ENCODE results near the gene ARHGAP26. TPM values are rescaled to one million over a fixed set of nuclear protein-coding genes. Genes with fewer than 3 reads are reported as not detected.
A peak's percentile ranks its signal among the peaks of the same experiment; 100 is the strongest.

Gene ARHGAP26
- total RNA-seq, 1 experiment from 2014 or later = 34.5 TPM

GRCh38 chr5:142894749-142895148 is 124.6 kb downstream of the ARHGAP26 start:
- RAD21 ChIA-PET (ENCODE audit: low non-redundant PET in 1 of 2, low total read pairs in 2 of 2, uncharacterized antibody in 2 of 2, unreplicated experiment in 2 of 2) = no interaction called here
- Histone ChIP-seq H3K9ac (ENCODE audit: low read length) (no peak overlapping the region), H3K27me3 (ENCODE audit: insufficient read depth, low read length) (no peaks in the 10 kb centered on the region), H3K4me2 (ENCODE audit: low read length) (peak overlapping the region; percentile 31; the same call in 1 of the 2 replicates), H3K4me1 (ENCODE audit: control insufficient read depth in 1 of 2, insufficient read depth in 2 of 2, low read length in 2 of 2) (peaks cover 21 to 43% of the 10 kb centered on the region in 2 experiments), H3K9me3 (ENCODE audit: control insufficient read depth in 1 of 2, insufficient read depth in 1 of 2, low read depth in 1 of 2, low read length in 2 of 2) (no peaks in the 10 kb centered on the region), H4K20me1 (ENCODE audit: insufficient read depth) (no peaks in the 10 kb centered on the region), H3K4me3 (replicated peaks in 1 of 2; ENCODE audit: low read depth in 1 of 2, low read length in 2 of 2) (no peak overlapping the region), H3K36me3 (ENCODE audit: control insufficient read depth in 1 of 2, insufficient read depth in 2 of 2, low read length in 2 of 2) (no peaks in the 10 kb centered on the region), H3K79me2 (ENCODE audit: insufficient read depth, low read length) (no peaks in the 10 kb centered on the region), H3K9me2 (ENCODE audit: insufficient read depth) (no peaks in the 10 kb centered on the region), H3K27ac (ENCODE audit: low read depth, low read length) (no peak overlapping the region), H2AFZ (ENCODE audit: low read depth, low read length, poor library complexity, severe bottlenecking) (no peak overlapping the region)
- POLR2A ChIA-PET = no interaction called here
- intact Hi-C loops (cut with micrococcal nuclease) = no loop called here
- TF ChIP-seq CTCF (IDR thresholded peaks at IDR 0.05 in 2 of 3, conservative IDR thresholded peaks at IDR 0.05 in 1 of 3; ENCODE audit: borderline replicate concordance in 1 of 3, insufficient read depth in 1 of 3, low read depth in 2 of 3, low read length in 2 of 3) = no peak
- TF ChIP-seq JUND (IDR thresholded peaks at IDR 0.05) = no peak
- no peak for TF ChIP-seq RAD21 (IDR thresholded peaks at IDR 0.05; ENCODE audit: low read depth)
- no peak for TF ChIP-seq POLR2AphosphoS5 (IDR thresholded peaks at IDR 0.05; ENCODE audit: low read depth, low read length)
- no peak for TF ChIP-seq POLR2A (IDR thresholded peaks at IDR 0.05; ENCODE audit: borderline replicate concordance, extremely low read depth, insufficient read depth, insufficient read length)
- no peak for TF ChIP-seq EGR1 (IDR thresholded peaks at IDR 0.05; ENCODE audit: low read depth)
- no peak for TF ChIP-seq EZH2 (IDR thresholded peaks at IDR 0.05)
- no peak for TF ChIP-seq EZH2phosphoT487 (IDR thresholded peaks at IDR 0.05; ENCODE audit: borderline replicate concordance)
- no peak for TF ChIP-seq FOSL1 (IDR thresholded peaks at IDR 0.05; ENCODE audit: low read depth)
- TF ChIP-seq REST (IDR thresholded peaks at IDR 0.05; ENCODE audit: low read depth) = no peak
- no peak for TF ChIP-seq ZNF274 (IDR thresholded peaks at IDR 0.05; ENCODE audit: low read depth, low read length)
- no peak for TF ChIP-seq TCF7L2 (IDR thresholded peaks at IDR 0.05; ENCODE audit: borderline replicate concordance, extremely low read depth, insufficient read depth, insufficient read length)
- TF ChIP-seq ZBTB33 (IDR thresholded peaks at IDR 0.05; ENCODE audit: extremely low read depth, insufficient replicate concordance, low read length) = no peak
- no peak for TF ChIP-seq MAX (IDR thresholded peaks at IDR 0.05)
- no peak for TF ChIP-seq SP1 (IDR thresholded peaks at IDR 0.05; ENCODE audit: low read depth)
- no peak for TF ChIP-seq SRF (IDR thresholded peaks at IDR 0.05; ENCODE audit: low read depth)
- TF ChIP-seq ELF1 (IDR thresholded peaks at IDR 0.05; ENCODE audit: borderline replicate concordance, low read depth) = no peak
- no peak for TF ChIP-seq CBX3 (IDR thresholded peaks at IDR 0.05; ENCODE audit: low read depth)
- TF ChIP-seq ATF3 (IDR thresholded peaks at IDR 0.05) = no peak
- no peak for TF ChIP-seq SIN3A (IDR thresholded peaks at IDR 0.05; ENCODE audit: low read depth)
- no peak for DNase-seq (ENCODE audit: low read depth, low spot score)
- CTCF ChIA-PET = no interaction called here
- ATAC-seq = no peak
- BruUV-seq (replicated peaks) = no TSS peak
